Stimulated activated CD8-positive, alpha-beta memory T cell treated with anti-CD3 and anti-CD28 coated beads, Interleukin-2, amount 100 ng/mL, for 1 hour (primary cell): ENCODE measurements around the gene HERC3.

Source experiments
- DNase-seq, 2 donors: peaks; one replicate each; pipeline ENCODE4 v3.0.0-alpha.2; 2020; ENCODE audit warnings: low read depth in 2 of 2

The HERC3 gene

GRCh38 chr4:88720451-88721428 is 128.5 kb downstream of the HERC3 start:
- DNase-seq: no peak

GRCh38 chr4:88722276-88722780 is 130.0 kb downstream of the HERC3 start:
- DNase-seq: no peak

GRCh38 chr4:88722828-88723227 is 130.5 kb downstream of the HERC3 start:
- no peak for DNase-seq

- DNase-seq: no peak
These were observed 132.1 kb downstream of the HERC3 start for GRCh38 chr4:88724406-88724805.

GRCh38 chr4:88725143-88725542 is 132.9 kb downstream of the HERC3 start:
- no peak for DNase-seq

GRCh38 chr4:88725986-88726385 is 133.7 kb downstream of the HERC3 start:
- DNase-seq: no peak

- DNase-seq: no peak
These were observed 135.9 kb downstream of the HERC3 start for GRCh38 chr4:88728146-88728545.

GRCh38 chr4:88729146-88729760 is 137.0 kb downstream of the HERC3 start:
- no peak for DNase-seq

- DNase-seq: no peak
These were observed 138.5 kb downstream of the HERC3 start for GRCh38 chr4:88730811-88731210.

GRCh38 chr4:88731381-88731780 is 139.1 kb downstream of the HERC3 start:
- DNase-seq: no peak

GRCh38 chr4:88732714-88733368 is 140.6 kb downstream of the HERC3 start:
- DNase-seq: no peak

GRCh38 chr4:88734403-88734949 is 142.2 kb downstream of the HERC3 start:
- DNase-seq: no peak

- no peak for DNase-seq
These were observed 143.3 kb downstream of the HERC3 start for GRCh38 chr4:88735564-88735963.

GRCh38 chr4:88736264-88736663 is 144.0 kb downstream of the HERC3 start:
- no peak for DNase-seq

- DNase-seq: no peak
These were observed 145.1 kb downstream of the HERC3 start for GRCh38 chr4:88737307-88737941.

- DNase-seq: no peak
These were observed 145.9 kb downstream of the HERC3 start for GRCh38 chr4:88738180-88738579.

- no peak for DNase-seq
These were observed 150.3 kb downstream of the HERC3 start for GRCh38 chr4:88742561-88742960.

- no peak for DNase-seq
These were observed 151.4 kb downstream of the HERC3 start for GRCh38 chr4:88743696-88744095.

GRCh38 chr4:88744609-88745008 is 152.3 kb downstream of the HERC3 start:
- DNase-seq: no peak

- DNase-seq: no peak
These were observed 152.9 kb downstream of the HERC3 start for GRCh38 chr4:88745175-88745574.

GRCh38 chr4:88745581-88746163 is 153.4 kb downstream of the HERC3 start:
- no peak for DNase-seq
